GDM1 (cell line): ENCODE results near the gene NLRP12.
A peak's percentile ranks its signal among the peaks of the same experiment; 100 is the strongest.
"Not testable (repeated sequence)": the region's sequence is repeated elsewhere in the genome, so short reads cannot be mapped to it uniquely, and the experiment has no call there.

ENCODE experiments used
- DNase-seq: peaks from one replicate; lab custom pipeline; 2025; lab: John Stamatoyannopoulos, UW

The NLRP12 gene

GRCh38 chr19:53781332-53781731, 42.8 kb downstream of the NLRP12 start:
- not testable (repeated sequence) for DNase-seq

GRCh38 chr19:53780506-53780905, 43.6 kb downstream of the NLRP12 start:
- no peak for DNase-seq

- DNase-seq = peak; percentile 1
Observed at GRCh38 chr19:53775524-53775923, 48.6 kb downstream of the NLRP12 start.

- not testable (repeated sequence) for DNase-seq
Observed at GRCh38 chr19:53774491-53774890, 49.6 kb downstream of the NLRP12 start.

DNA sequence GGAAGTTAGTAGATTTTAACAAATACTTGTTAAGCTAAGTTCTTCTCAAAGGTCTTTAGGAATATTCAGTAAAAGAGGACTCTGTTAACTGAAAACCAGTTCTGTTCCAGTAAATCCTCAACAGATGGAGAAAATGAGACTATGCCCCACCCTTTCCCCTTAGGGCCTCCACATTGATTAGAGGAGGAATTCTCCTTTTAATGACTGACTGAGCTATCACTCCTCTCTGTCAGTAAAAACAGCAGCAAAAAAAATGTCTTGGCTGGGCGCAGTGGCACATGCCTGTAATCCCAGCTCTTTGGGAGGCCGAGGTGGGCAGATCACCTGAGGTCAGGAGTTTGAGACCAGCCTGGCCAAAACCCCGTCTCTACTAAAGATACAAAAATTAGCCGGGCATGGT, 50.1 kb downstream of the NLRP12 start:
- DNase-seq = no peak

DNA sequence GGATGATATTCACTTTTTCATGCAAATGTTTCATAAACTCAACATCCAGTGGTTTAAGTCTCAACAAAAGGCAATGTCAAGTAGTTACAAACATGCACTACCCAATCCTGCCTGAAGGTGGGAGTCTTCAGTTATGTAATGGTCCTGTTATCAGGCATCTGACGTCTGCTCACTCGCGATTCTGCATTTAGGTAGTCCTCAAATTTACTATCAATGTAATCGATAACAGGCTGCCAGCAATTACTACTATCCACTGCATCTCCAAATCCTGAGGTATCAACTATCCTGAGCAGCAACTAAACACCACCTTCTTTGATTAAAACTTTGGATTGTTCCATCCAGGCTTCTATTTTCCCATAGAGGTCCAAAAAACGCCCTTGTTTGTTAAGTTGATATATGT, 51.2 kb downstream of the NLRP12 start:
- peak; percentile 36 for DNase-seq

GRCh38 chr19:53771144-53771543, 53.0 kb downstream of the NLRP12 start:
- no peak for DNase-seq

- not testable (repeated sequence) for DNase-seq
Observed at GRCh38 chr19:53769696-53770309, 54.3 kb downstream of the NLRP12 start.

- DNase-seq = no peak
Observed at GRCh38 chr19:53768401-53768800, 55.7 kb downstream of the NLRP12 start.

- not testable (repeated sequence) for DNase-seq
Observed at GRCh38 chr19:53758991-53759390, 65.1 kb downstream of the NLRP12 start.
